Gastrocnemius medialis (tissue), 4 donors: Measurements from ENCODE around the gene AKAP6.

ENCODE experiments used
- CTCF ChIP-seq, 5 experiments: fragments of 450-650 bp in 3 of 5; fragments of 200-600 bp in 2 of 5; sonication (generic) in 2 of 5; IDR thresholded peaks in 4 of 5; conservative IDR thresholded peaks in 1 of 5; 1 replicate in 4 of 5; 2 replicates in 1 of 5; pipeline ENCODE4 v1.5.1; 2016 to 2019; ENCODE audit warnings: antibody characterized with exemption in 5 of 5, mild to moderate bottlenecking in 3 of 5, moderate library complexity in 3 of 5
- POLR2A ChIP-seq, 2 donors: fragments of 450-650 bp; IDR thresholded peaks; one replicate each; pipeline ENCODE4 v1.6.1; 2017; ENCODE audit warnings: antibody characterized with exemption in 2 of 2, mild to moderate bottlenecking in 2 of 2, moderate library complexity in 2 of 2

GRCh38 chr14:32814721-32815120, 485.6 kb downstream of the AKAP6 start:
- TF ChIP-seq POLR2A (IDR thresholded peaks at IDR 0.05), result no peak
- no peak for TF ChIP-seq CTCF (IDR thresholded peaks at IDR 0.05 in 4 of 5, conservative IDR thresholded peaks at IDR 0.05 in 1 of 5)
